A673 (cell line): Measurements from ENCODE around the gene NEK9. TPM values are rescaled to one million over a fixed set of nuclear protein-coding genes. Genes with fewer than 3 reads are reported as not detected.

Experiments used
- BruUV-seq: library from RNA; stranded (reverse); fragments of 400-500 nt; replicated peaks from 2 replicates; lab custom pipeline; 2021; lab: Mats Ljungman, UMichigan
- CTCF ChIA-PET: fragments of 300-600 bp; sonication (Branson Sonifier 250); formaldehyde crosslinking; loops from one replicate; lab custom pipeline; 2022; ENCODE audit warnings: antibody characterized with exemption; lab: Charles Lee
- POLR2A ChIA-PET: fragments of 300-600 bp; sonication (Branson Sonifier 250); formaldehyde crosslinking; loops from one replicate; lab custom pipeline; 2022; ENCODE audit warnings: antibody characterized with exemption; ENCODE audit not compliant: low non-redundant PET; lab: Charles Lee
- DNase-seq: peaks from one replicate; pipeline ENCODE4 v3.0.0-alpha.2; 2015; ENCODE audit warnings: low spot score
- H3K27ac ChIP-seq: fragments of 200-600 bp; sonication (generic); 2 replicates; pipeline ENCODE4 v1.5.1; 2016; ENCODE audit warnings: mixed run types, low read depth, mild to moderate bottlenecking, mixed read lengths, antibody characterized with exemption, low read length; ENCODE audit not compliant: poor library complexity, severe bottlenecking
- H3K27me3 ChIP-seq: fragments of 200-600 bp; sonication (generic); replicated peaks from 2 replicates; pipeline ENCODE4 v1.6.1; 2017; ENCODE audit warnings: mixed run types, low read depth, mild to moderate bottlenecking, mixed read lengths, antibody characterized with exemption, low read length; ENCODE audit not compliant: insufficient read depth, poor library complexity
- H3K36me3 ChIP-seq: fragments of 200-600 bp; sonication (generic); 2 replicates; pipeline ENCODE4 v1.6.1; 2016; ENCODE audit warnings: mixed run types, mild to moderate bottlenecking, mixed read lengths, antibody characterized with exemption, low read length; ENCODE audit not compliant: insufficient read depth, poor library complexity, severe bottlenecking
- H3K4me1 ChIP-seq: fragments of 200-600 bp; sonication (generic); 2 replicates; pipeline ENCODE4 v1.6.1; 2017; ENCODE audit warnings: mixed run types, mild to moderate bottlenecking, mixed read lengths, antibody characterized with exemption, low read length; ENCODE audit not compliant: insufficient read depth, poor library complexity, severe bottlenecking
- H3K4me3 ChIP-seq: fragments of 200-600 bp; sonication (generic); 2 replicates; pipeline ENCODE4 v1.5.1; 2016; ENCODE audit warnings: low read depth, mixed run types, mild to moderate bottlenecking, mixed read lengths, low read length; ENCODE audit not compliant: poor library complexity, severe bottlenecking
- H3K9me3 ChIP-seq: fragments of 200-600 bp; sonication (generic); 2 replicates; pipeline ENCODE4 v1.6.1; 2016; ENCODE audit warnings: mixed run types, low read depth, mild to moderate bottlenecking, mixed read lengths, antibody characterized with exemption, low read length; ENCODE audit not compliant: poor library complexity, severe bottlenecking
- CTCF ChIP-seq: fragments of 300-800, 200-600 bp; sonication (generic); conservative IDR thresholded peaks from 2 replicates; pipeline ENCODE4 v1.5.1; 2017; ENCODE audit warnings: low read depth, mild to moderate bottlenecking, antibody characterized with exemption, low read length, moderate library complexity, mixed read lengths
- EZH2 ChIP-seq: fragments of 200-600 bp; sonication (generic); IDR thresholded peaks from 2 replicates; pipeline ENCODE4 v1.6.1; 2017; ENCODE audit warnings: borderline replicate concordance, low read depth, mild to moderate bottlenecking, mixed read lengths, antibody characterized with exemption, low read length; ENCODE audit not compliant: poor library complexity, severe bottlenecking
- intact Hi-C: fragments of 100-400 bp; cut with micrococcal nuclease; formaldehyde crosslinking; loops from one replicate; pipeline ENCODE4 v1.10.0; 2022; ENCODE audit not compliant: unreplicated experiment
- total RNA-seq: library from RNA; stranded (reverse); gene quantifications from 2 replicates; pipeline ENCODE4 v1.2.3, GENCODE V29; 2021

NEK9 gene
- total RNA-seq, 1 experiment from 2014 or later, result 75.8 TPM

GRCh38 chr14:75120541-75121291 lies 6.1 kb downstream of the NEK9 start:
- ChIA-PET CTCF (no interaction called here), POLR2A (no interaction called here)
- no TSS peak for BruUV-seq

GRCh38 chr14:75119056-75119455 lies 7.8 kb downstream of the NEK9 start:
- BruUV-seq, result no TSS peak
- peaks cover 49% of the 10 kb centered on the region for H3K36me3 ChIP-seq
- intact Hi-C loops, result no loop called here
- H3K4me1 ChIP-seq, result peaks cover 1% of the 10 kb centered on the region
- H3K9me3 ChIP-seq, result no peaks in the 10 kb centered on the region
- ChIA-PET CTCF (no interaction called here), POLR2A (no interaction called here)
- no peak overlapping the region for H3K27ac ChIP-seq
- H3K27me3 ChIP-seq, result no peaks in the 10 kb centered on the region
- H3K4me3 ChIP-seq, result no peak overlapping the region
- TF ChIP-seq EZH2 (no peak), CTCF (no peak)
- no peak for DNase-seq

More at GRCh38 chr14:75120541-75121291, 6.1 kb downstream of the NEK9 start:
- H3K4me3 ChIP-seq, result no peak overlapping the region
- no peak for TF ChIP-seq EZH2
- TF ChIP-seq CTCF, result no peak
- intact Hi-C loops, result loop anchor here (10.0 kb wide), 1 partner anchor 444 kb away; no protein-coding TSS in a partner anchor
- H3K27me3 ChIP-seq, result no peaks in the 10 kb centered on the region
- DNase-seq, result no peak
- no peaks in the 10 kb centered on the region for H3K9me3 ChIP-seq
- H3K4me1 ChIP-seq, result peaks cover 5% of the 10 kb centered on the region
- peaks cover 41% of the 10 kb centered on the region for H3K36me3 ChIP-seq
- H3K27ac ChIP-seq, result no peak overlapping the region

DNA sequence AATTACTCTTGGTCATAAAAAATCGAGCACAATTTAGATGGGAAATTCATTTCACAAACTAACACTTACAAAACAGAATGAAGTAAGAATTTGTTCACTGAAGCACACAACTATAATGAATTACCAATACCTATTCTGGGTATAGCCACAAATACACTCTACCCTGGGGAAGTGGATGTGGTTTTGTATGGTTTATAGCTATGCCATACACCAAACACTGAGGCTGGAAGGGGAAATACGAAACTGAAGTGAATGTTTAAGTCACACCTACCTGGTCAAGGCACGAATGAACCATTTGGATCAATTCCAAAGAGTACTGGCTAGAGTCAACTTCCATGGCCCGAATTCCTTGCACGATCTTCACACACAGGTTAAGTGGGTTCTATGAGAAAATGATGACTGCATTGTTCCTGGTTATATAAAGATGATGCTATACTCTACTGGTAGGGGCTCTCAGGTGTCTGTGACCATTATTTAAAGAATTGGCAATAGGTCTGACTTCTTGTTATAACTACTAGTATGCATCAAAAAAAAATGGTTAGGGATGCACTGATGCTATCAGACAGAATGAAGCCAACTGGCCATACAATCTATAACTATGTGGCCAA lies 12.8 kb downstream of the NEK9 start:
- Histone ChIP-seq H3K4me1 (no peaks in the 10 kb centered on the region), H3K27me3 (no peaks in the 10 kb centered on the region), H3K9me3 (no peaks in the 10 kb centered on the region), H3K4me3 (no peak overlapping the region), H3K27ac (no peak overlapping the region), H3K36me3 (peaks cover 86% of the 10 kb centered on the region)
- no TSS peak for BruUV-seq
- TF ChIP-seq CTCF (no peak), EZH2 (no peak)
- no peak for DNase-seq
- intact Hi-C loops, result no loop called here
- ChIA-PET CTCF (interaction anchor here (0.5 kb wide), 1 partner anchor 125 kb away, joined by 3 read pairs; no protein-coding TSS in a partner anchor), POLR2A (no interaction called here)
